ENCODE measurements around the gene PPARG. TPM values are rescaled to one million over a fixed set of nuclear protein-coding genes. Genes with fewer than 3 reads are reported as not detected.
A peak's percentile ranks its signal among the peaks of the same experiment; 100 is the strongest.

The PPARG gene
- polyA plus RNA-seq (2011; rRNA removed) (3.5 and 3.7 TPM in 2 replicates), polyA minus RNA-seq (2011; rRNA and poly(A)+ RNA removed) (3.3 and 4.8 TPM in 2 replicates)

DNA sequence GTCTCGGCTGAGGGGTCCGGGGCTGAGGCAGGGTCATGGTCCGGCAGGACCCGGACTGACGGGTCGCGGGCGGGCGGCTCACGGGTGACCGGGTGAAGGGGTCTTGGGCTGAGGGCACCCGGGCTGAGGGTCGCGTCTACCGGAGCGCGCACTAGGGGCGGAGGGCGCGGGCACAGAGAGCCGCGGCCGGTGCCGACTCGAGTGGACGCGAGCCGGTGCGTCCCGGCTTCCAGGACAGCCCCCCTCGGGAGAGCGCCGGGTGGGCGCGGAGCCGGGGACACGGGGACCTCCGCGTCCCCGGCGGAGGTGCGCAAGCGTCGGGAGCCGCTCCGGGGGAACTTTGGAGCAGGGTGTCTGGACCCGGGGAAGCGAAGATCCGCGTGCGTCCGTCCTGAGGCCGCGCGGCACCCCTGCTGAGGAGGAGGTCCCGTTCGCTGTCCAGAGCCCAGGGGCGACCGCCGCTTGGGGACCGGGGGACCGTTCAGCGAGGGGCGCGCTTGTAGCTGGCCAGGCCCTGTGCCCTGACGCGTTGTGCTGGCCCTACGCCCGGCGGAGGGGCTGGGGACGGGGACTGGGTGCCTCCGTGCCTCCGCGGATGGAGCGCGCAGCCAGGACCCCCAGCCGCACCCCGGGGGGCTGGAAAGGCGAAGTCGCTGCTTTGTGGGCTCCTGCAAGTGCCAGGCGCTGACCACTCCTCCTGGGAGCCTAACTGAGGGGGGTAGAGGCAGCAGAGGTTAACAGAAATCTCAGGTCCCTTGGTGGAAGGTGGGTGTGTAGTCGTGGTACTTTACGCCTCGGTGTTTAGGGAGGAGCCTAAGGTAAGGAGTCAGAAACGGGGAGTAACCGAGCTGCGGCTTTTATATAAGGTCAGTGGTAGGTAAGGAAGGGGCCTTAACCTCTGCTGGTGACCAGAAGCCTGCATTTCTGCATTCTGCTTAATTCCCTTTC is at the start of gene PPARG:
TSS of gene PPARG (plus strand) at position 889 of the 948 bp plus-strand sequence. CDS start 90,642 bp downstream, outside the sequence.
- no peaks in the 10 kb centered on the region for H3K36me3 ChIP-seq (ENCODE audit: control insufficient read depth, insufficient read depth, low read length)
- H3K27me3 ChIP-seq (ENCODE audit: control insufficient read depth, insufficient read depth, low read length), result peaks cover 2% of the 10 kb centered on the region
- ChIA-PET POLR2A (no interaction called here), CTCF (interaction anchor here (0.6 to 1.0 kb wide), 2 partner anchors 63 to 150 kb away, joined by 3 read pairs; no protein-coding TSS in a partner anchor)
- TF ChIP-seq, protein P1, sequence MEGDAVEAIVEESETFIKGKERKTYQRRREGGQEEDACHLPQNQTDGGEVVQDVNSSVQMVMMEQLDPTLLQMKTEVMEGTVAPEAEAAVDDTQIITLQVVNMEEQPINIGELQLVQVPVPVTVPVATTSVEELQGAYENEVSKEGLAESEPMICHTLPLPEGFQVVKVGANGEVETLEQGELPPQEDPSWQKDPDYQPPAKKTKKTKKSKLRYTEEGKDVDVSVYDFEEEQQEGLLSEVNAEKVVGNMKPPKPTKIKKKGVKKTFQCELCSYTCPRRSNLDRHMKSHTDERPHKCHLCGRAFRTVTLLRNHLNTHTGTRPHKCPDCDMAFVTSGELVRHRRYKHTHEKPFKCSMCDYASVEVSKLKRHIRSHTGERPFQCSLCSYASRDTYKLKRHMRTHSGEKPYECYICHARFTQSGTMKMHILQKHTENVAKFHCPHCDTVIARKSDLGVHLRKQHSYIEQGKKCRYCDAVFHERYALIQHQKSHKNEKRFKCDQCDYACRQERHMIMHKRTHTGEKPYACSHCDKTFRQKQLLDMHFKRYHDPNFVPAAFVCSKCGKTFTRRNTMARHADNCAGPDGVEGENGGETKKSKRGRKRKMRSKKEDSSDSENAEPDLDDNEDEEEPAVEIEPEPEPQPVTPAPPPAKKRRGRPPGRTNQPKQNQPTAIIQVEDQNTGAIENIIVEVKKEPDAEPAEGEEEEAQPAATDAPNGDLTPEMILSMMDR (IDR thresholded peaks at IDR 0.05; ENCODE audit: insufficient read depth, low read depth, low read length), result no peak
- no peak for DNase-seq (ENCODE audit: low read depth)
- H3K4me3 ChIP-seq (ENCODE audit: low read depth, low read length), result peak within 1 kb of the TSS; percentile 88

DNA sequence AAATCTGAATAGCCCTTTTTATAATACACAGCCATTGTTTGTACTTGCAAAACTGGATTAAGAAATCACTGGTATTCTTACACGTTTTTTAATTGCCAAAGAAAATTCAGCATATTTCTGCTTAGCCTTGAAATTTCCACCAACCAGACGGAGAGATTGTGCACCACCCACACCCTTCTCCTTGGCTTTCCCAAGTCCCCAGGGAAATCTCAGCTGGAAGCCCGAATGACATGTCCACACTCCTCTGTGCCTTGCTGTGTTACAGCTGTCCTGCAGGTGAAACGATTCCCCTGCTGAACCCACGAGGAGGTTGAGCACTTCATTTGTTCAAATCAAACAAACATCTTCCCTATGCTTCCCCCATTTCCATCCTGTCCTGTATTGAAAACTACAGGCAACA is 49.6 kb upstream of the PPARG start:
- H3K27me3 ChIP-seq (ENCODE audit: control insufficient read depth, insufficient read depth, low read length), result peaks cover 3% of the 10 kb centered on the region
- CTCF ChIA-PET, result interaction anchor here (0.6 kb wide), 1 partner anchor 290 kb away, joined by 3 read pairs; no protein-coding TSS in a partner anchor
- H3K36me3 ChIP-seq (ENCODE audit: control insufficient read depth, insufficient read depth, low read length), result no peaks in the 10 kb centered on the region
- DNase-seq (ENCODE audit: low read depth), result no peak
- TF ChIP-seq, protein P1 (IDR thresholded peaks at IDR 0.05; ENCODE audit: insufficient read depth, low read depth, low read length), result no peak
- POLR2A ChIA-PET, result no interaction called here
- no peak overlapping the region for H3K4me3 ChIP-seq (ENCODE audit: low read depth, low read length)

DNA sequence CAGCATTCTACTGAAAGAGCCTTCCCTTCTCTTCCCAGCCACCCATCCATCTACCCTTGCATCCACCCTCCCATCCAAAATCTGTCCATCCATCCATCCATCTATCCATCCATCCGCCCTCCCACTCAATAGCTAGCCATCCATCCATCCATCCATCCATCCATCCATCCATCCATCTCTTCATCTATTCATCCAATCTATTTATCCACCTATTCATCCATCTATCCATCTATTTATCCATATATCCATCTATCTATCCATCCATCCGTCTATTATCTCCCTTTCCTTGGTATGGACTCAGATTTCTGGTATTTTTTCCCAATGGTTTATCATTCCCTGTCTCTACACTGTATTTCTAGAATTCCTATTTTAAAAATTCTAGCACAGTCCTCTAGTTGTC is 46.1 kb upstream of the PPARG start:
- Histone ChIP-seq H3K27me3 (ENCODE audit: control insufficient read depth, insufficient read depth, low read length) (peaks cover 6% of the 10 kb centered on the region), H3K4me3 (ENCODE audit: low read depth, low read length) (no peak overlapping the region), H3K36me3 (ENCODE audit: control insufficient read depth, insufficient read depth, low read length) (no peaks in the 10 kb centered on the region)
- POLR2A ChIA-PET, result no interaction called here
- CTCF ChIA-PET, result no interaction called here
- DNase-seq (ENCODE audit: low read depth), result no peak
- TF ChIP-seq, protein P1 (IDR thresholded peaks at IDR 0.05; ENCODE audit: insufficient read depth, low read depth, low read length), result no peak

DNA sequence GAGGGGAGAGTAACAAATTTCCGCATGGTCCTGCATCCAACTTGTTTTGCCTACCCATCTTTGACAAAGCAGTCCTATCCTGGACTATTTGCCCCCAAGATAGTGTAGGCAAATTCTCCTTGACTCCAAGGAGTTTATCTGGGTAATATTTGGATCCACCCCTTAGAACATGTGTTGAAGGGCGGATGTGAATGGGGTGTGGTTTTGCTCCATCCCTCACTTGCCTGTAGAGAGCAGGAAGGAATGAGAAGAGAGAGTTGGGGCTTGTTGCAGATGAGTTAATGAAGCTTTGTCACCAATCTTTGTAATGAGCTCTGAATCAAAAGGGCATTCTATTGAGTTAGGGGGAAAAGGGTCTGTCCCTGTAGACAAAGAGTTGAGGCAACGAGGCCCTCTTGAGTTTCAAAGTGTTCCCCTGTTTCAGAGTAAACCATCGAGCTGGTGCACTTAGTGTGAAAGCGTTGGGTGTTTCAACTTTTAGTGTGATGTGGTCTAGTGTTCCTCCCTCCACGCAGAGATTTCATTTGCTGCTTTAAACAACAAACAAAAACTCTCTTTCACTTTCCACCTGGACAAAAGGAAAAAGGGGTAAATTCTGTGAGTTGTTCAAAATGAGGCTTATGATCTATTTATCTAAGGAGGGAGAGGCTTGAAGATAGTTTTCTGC is 42.2 kb upstream of the PPARG start:
- ChIA-PET CTCF (interaction anchor here (1.1 kb wide), 1 partner anchor 15 kb away, joined by 3 read pairs; no protein-coding TSS in a partner anchor), POLR2A (no interaction called here)
- H3K36me3 ChIP-seq (ENCODE audit: control insufficient read depth, insufficient read depth, low read length), result no peaks in the 10 kb centered on the region
- H3K27me3 ChIP-seq (ENCODE audit: control insufficient read depth, insufficient read depth, low read length), result peaks cover 6% of the 10 kb centered on the region
- TF ChIP-seq, protein P1 (IDR thresholded peaks at IDR 0.05; ENCODE audit: insufficient read depth, low read depth, low read length), result no peak
- H3K4me3 ChIP-seq (ENCODE audit: low read depth, low read length), result no peak overlapping the region
- DNase-seq (ENCODE audit: low read depth), result no peak

DNA sequence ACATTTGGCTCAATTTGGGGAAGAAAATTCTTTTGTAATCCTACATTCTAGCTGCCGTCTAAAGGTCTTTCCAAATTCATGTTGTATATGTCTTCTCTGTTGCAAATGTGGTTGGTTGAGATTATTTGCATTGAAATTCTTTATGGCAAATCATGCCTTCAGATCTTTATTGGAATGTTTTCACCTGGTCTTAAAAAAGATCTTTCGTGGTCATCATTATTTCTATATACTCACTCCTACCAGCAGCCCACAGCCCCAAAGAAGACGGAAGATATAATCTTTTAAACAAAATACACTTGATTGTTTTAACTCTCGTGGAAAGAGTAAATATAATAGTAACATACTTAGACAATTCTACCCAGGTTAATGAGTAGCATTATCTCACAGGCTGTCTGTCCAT is 41.5 kb upstream of the PPARG start:
- no peak for DNase-seq (ENCODE audit: low read depth)
- POLR2A ChIA-PET, result no interaction called here
- CTCF ChIA-PET, result interaction anchor here (1.1 kb wide), 1 partner anchor 14 kb away, joined by 3 read pairs; no protein-coding TSS in a partner anchor
- TF ChIP-seq, protein P1 (IDR thresholded peaks at IDR 0.05; ENCODE audit: insufficient read depth, low read depth, low read length), result no peak
- H3K36me3 ChIP-seq (ENCODE audit: control insufficient read depth, insufficient read depth, low read length), result no peaks in the 10 kb centered on the region
- no peak overlapping the region for H3K4me3 ChIP-seq (ENCODE audit: low read depth, low read length)
- H3K27me3 ChIP-seq (ENCODE audit: control insufficient read depth, insufficient read depth, low read length), result peaks cover 6% of the 10 kb centered on the region; the same call in 1 of the 2 replicates

All from BJ (cell line).